NCI-H748 treated with DMSO at 0.1 percent for 48 hours (cell line): Measurements from ENCODE around the gene MEGF11.
"Not testable (repeated sequence)": the region's sequence is repeated elsewhere in the genome, so short reads cannot be mapped to it uniquely, and the experiment has no call there.

Experiments used
- DNase-seq: peaks from one replicate; lab custom pipeline; 2025; lab: John Stamatoyannopoulos, UW

The MEGF11 gene

DNA sequence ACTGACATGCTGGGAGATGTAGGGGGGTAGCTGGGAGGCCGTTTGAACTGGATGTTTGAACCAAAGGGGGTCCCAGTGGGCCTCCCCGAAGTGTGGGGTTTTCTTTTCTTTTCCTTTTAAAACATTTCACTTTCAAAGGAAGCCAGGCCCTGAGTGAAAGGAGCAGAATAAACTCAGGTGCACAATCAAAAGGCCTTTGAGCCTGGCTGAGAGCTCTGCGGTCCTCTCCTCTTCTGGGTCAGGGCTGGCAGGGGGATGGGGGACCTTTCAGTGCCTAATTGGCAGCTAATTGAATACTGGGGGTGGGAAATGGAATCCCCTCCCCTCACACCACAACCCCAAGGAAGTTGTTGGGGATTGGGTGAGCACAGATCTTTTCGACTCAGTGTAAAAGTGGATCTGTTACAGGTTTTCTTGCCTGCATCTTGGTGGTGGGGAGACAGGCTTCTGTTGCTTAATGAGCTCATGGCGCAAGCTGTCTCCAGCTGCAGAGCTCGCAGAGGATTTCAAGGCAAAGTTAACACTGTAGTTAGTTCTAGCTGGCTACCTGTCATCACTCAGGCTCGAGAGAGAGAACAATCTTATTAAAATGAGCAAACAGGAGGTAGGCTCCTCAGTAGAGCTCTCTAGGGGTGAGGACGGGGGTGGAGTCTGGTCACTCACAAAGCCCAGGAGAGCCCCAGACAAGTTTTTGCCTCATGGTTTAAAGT, 251.7 kb downstream of the MEGF11 start:
- no peak for DNase-seq

DNA sequence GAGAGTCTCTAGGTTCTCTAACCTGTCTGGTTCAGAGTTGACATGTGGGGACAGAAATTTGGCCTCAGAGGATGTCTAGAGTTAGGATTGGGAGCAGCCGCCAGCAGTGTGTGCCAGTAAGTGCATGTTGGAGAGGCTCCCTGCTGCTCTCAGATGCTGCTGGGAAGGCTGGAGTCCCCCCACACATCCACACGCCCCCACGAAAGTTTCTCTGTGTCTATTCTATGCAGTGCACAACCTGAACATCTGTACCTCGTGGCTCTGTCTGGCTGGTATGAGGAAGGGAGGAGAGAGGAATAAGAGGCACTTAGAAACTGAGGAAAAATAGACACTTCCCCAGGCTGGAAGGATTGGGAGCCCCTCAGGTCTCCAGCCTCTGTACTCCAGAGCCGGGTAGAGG, 252.5 kb downstream of the MEGF11 start:
- no peak for DNase-seq

GRCh38 chr15:65998486-65998885, 255.1 kb downstream of the MEGF11 start:
- DNase-seq = no peak

- DNase-seq = no peak
These were observed 256.6 kb downstream of the MEGF11 start for GRCh38 chr15:65996901-65997300.

- no peak for DNase-seq
These were observed 258.7 kb downstream of the MEGF11 start for GRCh38 chr15:65994832-65995231.

DNA sequence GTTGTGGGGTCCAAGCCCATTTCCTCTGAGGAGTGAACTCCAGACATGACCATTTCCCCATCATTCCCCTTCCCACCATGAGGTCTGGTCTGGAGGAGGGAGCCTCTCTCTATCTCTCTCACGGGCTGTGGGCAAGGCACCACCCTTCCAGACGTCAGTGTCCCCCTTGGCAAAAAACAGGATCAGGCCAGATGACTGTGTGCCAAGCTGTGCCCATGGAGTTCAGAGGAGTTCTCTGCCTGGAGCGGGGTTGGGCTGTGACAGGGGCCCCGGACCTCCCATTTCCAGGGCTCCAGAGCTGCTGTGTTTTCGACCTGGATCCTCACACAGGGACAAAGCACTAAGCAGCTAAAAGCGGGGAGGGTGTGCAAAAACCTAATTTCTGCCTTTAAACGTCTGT, 259.8 kb downstream of the MEGF11 start:
- DNase-seq = no peak

DNA sequence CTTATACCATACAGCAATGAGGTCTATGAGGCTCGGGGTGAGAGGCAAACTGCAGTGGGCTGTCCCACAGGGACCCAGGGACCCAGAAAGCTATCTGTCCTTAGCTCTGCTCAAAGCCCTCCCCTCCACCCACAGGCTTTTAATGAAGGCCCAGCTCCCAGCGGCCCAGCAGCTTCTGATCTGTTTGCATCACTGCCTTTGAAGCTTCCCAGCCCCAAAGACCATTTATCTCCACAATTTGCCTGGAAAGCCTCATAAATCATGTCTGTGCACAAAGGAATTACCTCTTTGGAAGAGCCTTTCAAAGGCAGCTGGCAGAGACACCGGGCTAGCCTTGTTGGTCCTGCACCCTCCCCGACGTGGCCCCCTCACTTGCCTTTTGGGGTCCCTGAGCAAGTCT, 260.3 kb downstream of the MEGF11 start:
- no peak for DNase-seq

- no peak for DNase-seq
These were observed 261.6 kb downstream of the MEGF11 start for GRCh38 chr15:65991721-65992483.

GRCh38 chr15:65990298-65990981, 263.1 kb downstream of the MEGF11 start:
- DNase-seq = no peak

- DNase-seq = no peak
These were observed 266.4 kb downstream of the MEGF11 start for GRCh38 chr15:65987100-65987499.

- DNase-seq = no peak
These were observed 267.1 kb downstream of the MEGF11 start for GRCh38 chr15:65986416-65986815.

DNA sequence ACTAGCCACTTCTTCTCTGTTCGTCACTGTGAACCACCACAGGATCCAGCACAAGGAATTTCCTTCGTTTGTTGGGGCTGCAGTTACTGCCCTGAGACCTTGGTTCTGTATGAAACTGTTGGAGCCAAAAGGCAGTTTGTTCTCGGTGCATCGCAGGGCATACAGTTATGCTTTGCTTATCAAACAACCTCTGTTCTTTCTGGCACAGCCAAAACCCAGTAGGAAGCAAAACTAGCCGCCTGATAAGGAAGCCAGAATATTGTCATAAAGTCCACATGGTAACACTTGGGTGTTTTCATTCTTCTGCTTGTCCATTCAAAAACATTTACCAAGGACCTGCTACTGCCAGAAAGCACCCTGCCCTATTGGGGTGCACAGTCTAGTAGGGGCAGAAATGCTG, 268.2 kb downstream of the MEGF11 start:
- no peak for DNase-seq

- DNase-seq = no peak
These were observed 270.8 kb downstream of the MEGF11 start for GRCh38 chr15:65982627-65983322.

- peak; percentile 48 for DNase-seq
These were observed 271.5 kb downstream of the MEGF11 start for GRCh38 chr15:65981837-65982626.

- DNase-seq = no peak
These were observed 272.6 kb downstream of the MEGF11 start for GRCh38 chr15:65980824-65981456.

- DNase-seq = no peak
These were observed 273.7 kb downstream of the MEGF11 start for GRCh38 chr15:65979837-65980236.

DNA sequence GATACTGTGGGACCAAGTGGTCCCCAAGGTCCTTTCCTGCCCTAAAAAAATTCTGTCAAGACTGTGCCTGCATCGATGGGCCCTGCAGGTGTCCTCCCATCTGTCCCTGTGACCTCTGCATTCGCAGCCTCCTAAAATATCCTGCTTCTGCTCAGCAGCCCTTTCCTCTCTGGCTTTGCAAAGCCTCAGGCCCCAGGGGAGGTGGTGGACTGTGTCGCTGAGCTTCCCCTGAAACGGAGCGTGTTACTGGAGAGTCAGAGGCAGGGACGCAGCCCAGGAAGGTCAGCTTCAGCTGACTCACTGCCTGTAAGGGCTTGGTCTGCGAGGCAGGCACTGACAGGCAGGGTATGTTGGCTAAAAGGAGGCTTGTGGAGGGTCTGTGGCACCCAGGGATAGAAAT, 274.2 kb downstream of the MEGF11 start:
- no peak for DNase-seq

- DNase-seq = no peak
These were observed 275.4 kb downstream of the MEGF11 start for GRCh38 chr15:65978110-65978509.

DNA sequence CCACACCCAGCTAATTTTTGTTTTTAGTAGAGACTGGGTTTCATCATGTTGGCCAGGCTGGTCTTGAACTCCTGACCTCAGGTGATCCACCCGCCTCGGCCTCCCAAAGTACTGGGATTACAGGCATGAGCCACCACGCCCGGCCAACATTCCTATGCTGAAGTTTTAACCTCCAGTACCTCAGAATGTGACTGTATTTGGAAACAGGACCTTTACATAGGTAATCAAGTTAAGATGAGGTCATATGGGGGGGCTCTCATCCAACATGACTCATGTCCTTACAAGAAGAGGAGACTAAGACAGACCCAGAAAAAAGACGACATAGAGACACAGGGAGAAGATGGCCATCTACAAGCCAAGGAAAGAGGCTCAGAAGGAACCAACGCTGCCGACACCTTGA, 277.4 kb downstream of the MEGF11 start:
- not testable (repeated sequence) for DNase-seq

- DNase-seq = no peak
These were observed 281.9 kb downstream of the MEGF11 start for GRCh38 chr15:65971741-65971995.
